GM18951 (cell line): ENCODE data around the gene TAAR1.
"Not testable (repeated sequence)": the region's sequence is repeated elsewhere in the genome, so short reads cannot be mapped to it uniquely, and the experiment has no call there.

Source experiments
- POLR2A ChIP-seq: IDR thresholded peaks from 4 replicates; pipeline ENCODE4 v1.6.1; 2011; ENCODE audit warnings: mild to moderate bottlenecking; ENCODE audit not compliant: insufficient read length, insufficient read depth; ENCODE audit errors: extremely low read depth
- in situ Hi-C: fragments of 300-500 bp; cut with MboI; formaldehyde crosslinking; loops from one replicate; pipeline ENCODE4 v1.12.0; 2022; ENCODE audit warnings: low sequenced_read_pairs, mixed read lengths, inconsistent platforms; ENCODE audit not compliant: unreplicated experiment

TAAR1 gene

GRCh38 chr6:132675749-132676148 is 16.8 kb upstream of the TAAR1 start:
- TF ChIP-seq POLR2A = no peak
- in situ Hi-C loops = no loop called here

DNA sequence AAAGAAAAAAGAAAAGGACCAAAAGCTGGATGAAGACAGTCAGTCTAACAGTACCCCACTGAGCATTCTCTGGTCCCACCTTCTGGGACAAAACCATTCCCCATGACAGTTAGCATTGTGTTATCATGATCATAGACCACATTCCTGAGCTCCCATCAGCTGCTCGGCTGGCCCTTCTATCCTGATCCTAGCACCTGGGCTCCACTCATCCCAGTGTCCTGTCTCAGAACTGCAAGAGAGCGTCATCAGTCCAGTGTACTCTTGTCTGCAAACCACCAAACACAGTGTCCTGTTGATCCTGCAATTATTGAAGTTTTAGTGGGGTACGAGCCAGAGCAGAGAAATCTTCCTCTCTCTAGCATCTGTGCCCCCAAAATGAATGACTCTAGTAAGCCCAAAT is 16.0 kb upstream of the TAAR1 start:
- in situ Hi-C loops = no loop called here
- no peak for TF ChIP-seq POLR2A

- no peak for TF ChIP-seq POLR2A
- in situ Hi-C loops = loop anchor here (5.0 kb wide), 1 partner anchor 89 kb away; no protein-coding TSS in a partner anchor
These were observed 14.6 kb upstream of the TAAR1 start for GRCh38 chr6:132673376-132674094.

DNA sequence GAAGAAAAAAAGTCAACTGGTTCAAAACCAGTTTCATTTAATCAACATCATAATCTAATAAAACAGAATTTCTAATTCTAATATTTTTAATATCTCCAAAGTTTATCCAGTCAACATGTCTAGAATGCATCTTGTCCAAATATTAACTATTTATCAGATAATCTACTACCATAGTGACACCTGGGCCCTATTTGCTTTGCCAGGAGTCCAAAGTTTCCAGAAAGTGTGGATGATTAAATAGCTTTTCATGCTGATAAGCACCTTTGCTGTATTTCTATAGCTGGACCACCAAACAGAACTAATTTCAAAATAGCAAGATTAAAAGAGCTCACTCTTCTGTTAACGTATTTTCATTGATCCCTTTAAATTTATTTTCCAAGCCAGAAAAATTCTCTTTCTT is 12.3 kb upstream of the TAAR1 start:
- in situ Hi-C loops = loop anchor here (5.0 kb wide), 1 partner anchor 91 kb away; no protein-coding TSS in a partner anchor
- no peak for TF ChIP-seq POLR2A

GRCh38 chr6:132669690-132670291 is 10.8 kb upstream of the TAAR1 start:
- TF ChIP-seq POLR2A = no peak

DNA sequence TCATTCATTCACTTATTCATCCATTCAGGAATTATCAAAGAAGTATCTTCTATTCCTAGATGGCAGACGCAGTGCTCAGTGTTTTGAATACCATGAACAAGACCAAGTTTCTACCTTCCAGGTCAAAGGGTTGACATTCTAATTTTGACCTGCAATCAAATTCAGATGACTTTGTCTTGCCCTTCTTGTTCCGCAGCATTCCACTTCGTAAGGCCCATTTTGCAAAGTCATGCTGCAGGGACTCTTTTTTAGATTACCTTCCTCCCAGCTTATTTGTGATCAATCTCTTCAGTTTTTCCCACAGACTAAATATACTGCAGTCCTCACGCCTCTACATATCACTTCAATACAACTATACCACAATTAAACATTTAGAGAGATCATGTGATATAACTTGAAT is 7.1 kb upstream of the TAAR1 start:
- in situ Hi-C loops = no loop called here
- no peak for TF ChIP-seq POLR2A

More at GRCh38 chr6:132669690-132670291, 10.8 kb upstream of the TAAR1 start:
- in situ Hi-C loops = loop anchor here (5.0 kb wide), 1 partner anchor 93 kb away; no protein-coding TSS in a partner anchor

GRCh38 chr6:132664309-132665034 is 5.5 kb upstream of the TAAR1 start:
- in situ Hi-C loops = no loop called here
- no peak for TF ChIP-seq POLR2A

GRCh38 chr6:132663661-132664060 is 4.7 kb upstream of the TAAR1 start:
- TF ChIP-seq POLR2A = no peak
- in situ Hi-C loops = no loop called here

- TF ChIP-seq POLR2A = no peak
- in situ Hi-C loops = no loop called here
These were observed 2.9 kb upstream of the TAAR1 start for GRCh38 chr6:132661906-132662305.

DNA sequence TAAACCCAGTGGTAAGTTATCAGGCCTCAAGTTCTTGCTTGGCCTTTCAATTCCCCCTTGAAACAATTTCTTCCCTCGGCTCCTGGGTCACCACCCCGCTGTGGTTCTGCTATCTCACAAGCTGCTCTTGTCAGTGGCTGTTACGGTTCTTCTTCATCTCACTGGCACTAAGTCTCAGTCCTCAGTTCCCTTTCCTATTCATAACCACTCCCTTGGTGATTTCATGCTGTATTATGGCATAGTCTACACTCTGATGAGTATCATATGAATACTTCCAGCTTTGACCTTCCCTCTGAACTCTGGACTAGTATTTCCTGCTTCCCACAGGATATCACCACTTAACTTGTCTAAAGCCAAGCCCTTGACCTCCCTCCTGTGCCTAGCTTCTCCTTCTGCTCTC is 7.9 kb downstream of the TAAR1 start:
- no peak for TF ChIP-seq POLR2A
- in situ Hi-C loops = no loop called here

- TF ChIP-seq POLR2A = no peak
- in situ Hi-C loops = no loop called here
These were observed 8.6 kb downstream of the TAAR1 start for GRCh38 chr6:132650429-132650828.

GRCh38 chr6:132648828-132649227 is 10.2 kb downstream of the TAAR1 start:
- TF ChIP-seq POLR2A = no peak
- in situ Hi-C loops = no loop called here

DNA sequence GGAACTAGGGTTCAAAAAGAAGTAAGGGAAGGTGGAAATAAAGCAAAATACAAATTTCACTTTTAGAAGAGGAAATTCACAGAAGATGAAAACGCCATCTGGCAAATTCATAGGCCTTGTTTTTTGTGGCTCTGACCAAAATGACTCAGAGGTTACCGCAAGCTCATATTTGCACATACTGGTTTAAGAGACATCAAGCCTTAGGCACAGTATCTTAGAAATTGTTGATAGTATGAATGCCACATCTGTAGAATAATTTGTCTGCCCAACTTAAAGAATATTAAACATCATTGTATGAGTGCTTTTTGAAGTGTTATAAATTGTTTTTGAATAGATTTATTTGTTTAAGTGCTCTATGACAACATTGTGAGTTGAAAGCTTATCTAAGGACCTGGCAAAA is 10.6 kb downstream of the TAAR1 start:
- in situ Hi-C loops = no loop called here
- TF ChIP-seq POLR2A = no peak

- no peak for TF ChIP-seq POLR2A
- in situ Hi-C loops = no loop called here
These were observed 15.4 kb downstream of the TAAR1 start for GRCh38 chr6:132643547-132643946.

DNA sequence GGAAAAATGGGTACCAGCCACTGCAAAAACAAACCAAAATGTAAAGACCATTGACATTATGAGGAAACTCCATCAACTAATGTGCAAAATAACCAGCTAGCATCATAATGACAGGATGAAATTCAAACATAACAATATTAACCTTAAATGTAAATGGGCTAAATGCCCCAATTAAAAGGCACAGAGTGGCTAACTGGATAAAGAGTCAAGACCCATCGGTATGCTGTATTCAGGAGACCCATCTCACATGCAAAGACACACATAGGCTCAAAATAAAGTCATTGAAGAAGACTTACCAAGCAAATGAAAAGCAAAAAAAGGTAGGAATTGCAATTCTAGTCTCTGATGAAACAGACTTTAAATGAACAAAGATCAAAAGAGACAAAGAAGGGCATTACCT is 21.8 kb downstream of the TAAR1 start:
- in situ Hi-C loops = not testable (repeated sequence)

- in situ Hi-C loops = not testable (repeated sequence)
These were observed 23.1 kb downstream of the TAAR1 start for GRCh38 chr6:132635906-132636305.

DNA sequence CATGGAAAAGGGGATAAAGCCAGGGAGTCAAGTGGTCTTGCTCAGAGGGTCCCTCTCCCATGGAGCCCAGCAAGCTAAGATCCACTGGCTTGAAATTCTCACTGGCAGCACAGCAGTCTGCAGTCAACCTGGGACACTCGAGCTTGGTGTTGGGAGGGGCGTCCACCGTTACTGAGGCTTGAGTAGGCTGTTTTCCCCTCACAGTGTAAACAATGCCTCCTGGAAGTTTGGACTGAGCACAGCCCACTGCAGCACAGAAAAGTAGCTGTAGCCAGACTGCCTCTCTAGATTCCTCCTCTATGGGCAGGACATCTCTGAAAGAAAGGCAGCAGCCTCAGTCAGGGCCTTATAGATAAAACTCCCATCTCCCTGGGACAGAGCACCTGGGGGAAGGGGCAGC is 23.7 kb downstream of the TAAR1 start:
- in situ Hi-C loops = not testable (repeated sequence)
